HepG2 (cell line): ENCODE measurements around the gene C11orf24. TPM values are rescaled to one million over a fixed set of nuclear protein-coding genes. Genes with fewer than 3 reads are reported as not detected.

Experiments
- ARNT2 ChIP-seq: sonication (generic); formaldehyde crosslinking; IDR thresholded peaks from 2 replicates; pipeline ENCODE4 v1.8.0; 2022; ENCODE audit warnings: mild to moderate bottlenecking, low read depth, missing genetic modification reagents, moderate library complexity
- ATF7-NPFF ChIP-seq: sonication (generic); formaldehyde crosslinking; IDR thresholded peaks from 2 replicates; pipeline ENCODE4 v1.8.1; 2023; ENCODE audit warnings: mild to moderate bottlenecking, low read depth, missing genetic modification reagents, moderate library complexity
- KDM4B ChIP-seq: sonication (generic); formaldehyde crosslinking; IDR thresholded peaks from 2 replicates; pipeline ENCODE4 v1.4.0; 2020; ENCODE audit warnings: missing genetic modification reagents
- KLF6 ChIP-seq: IDR thresholded peaks from 2 replicates; pipeline ENCODE4 v1.8.0; 2016; ENCODE audit warnings: missing biosample characterization, missing genetic modification reagents
- POLR2AphosphoS5 ChIP-seq: IDR thresholded peaks from 2 replicates; pipeline ENCODE4 v1.6.1; 2012; ENCODE audit warnings: low read depth, low read length
- RAD21 ChIP-seq: fragments of 450-650 bp; formaldehyde crosslinking; IDR thresholded peaks from 2 replicates; pipeline ENCODE4 v1.5.0; 2020; ENCODE audit warnings: mild to moderate bottlenecking
- TCF7L2 ChIP-seq: IDR thresholded peaks from 2 replicates; pipeline ENCODE4 v1.6.1; 2011; ENCODE audit warnings: mild to moderate bottlenecking, low read depth, low read length, moderate library complexity
- ZMAT3 ChIP-seq: sonication (generic); formaldehyde crosslinking; conservative IDR thresholded peaks from 2 replicates; pipeline ENCODE4 v1.7.0; 2021; ENCODE audit warnings: missing genetic modification reagents
- ZNF431 ChIP-seq: sonication (generic); formaldehyde crosslinking; IDR thresholded peaks from 2 replicates; pipeline ENCODE4 v1.9.0; 2022; ENCODE audit warnings: missing genetic modification reagents, low read depth, mild to moderate bottlenecking, borderline replicate concordance
- ZNF75D ChIP-seq: sonication (generic); formaldehyde crosslinking; IDR thresholded peaks from 2 replicates; pipeline ENCODE4 v1.8.1; 2023; ENCODE audit warnings: missing genetic modification reagents, mild to moderate bottlenecking, borderline replicate concordance
- polyA plus RNA-seq, 8 experiments: library from polyadenylated mRNA; depleted of rRNA in 3 of 8; stranded (reverse) in 7 of 8; unstranded in 1 of 8; fragments of >200 nt; fragmentation: Illumina TruSeq in 4 of 8; extraction: Trizol in 4 of 8; gene quantifications; 2 replicates each; pipeline versions ENCODE4 v1.2.1 to v1.2.3, GENCODE V29; 2011 to 2016; ENCODE audit warnings: low read depth in 4 of 8, missing spikeins in 1 of 8, mixed read lengths in 1 of 8; ENCODE audit not compliant: insufficient read depth in 1 of 8
- total RNA-seq, 5 experiments: library from RNA; depleted of rRNA; stranded (reverse); fragments of >200 nt; fragmentation: Illumina TruSeq; extraction: Trizol; gene quantifications; 2 replicates each; pipeline ENCODE4 v1.2.3, GENCODE V29; 2016; ENCODE audit warnings: low read depth in 1 of 5
- TF ChIP-seq, protein P1 (sequence below), 2 experiments: sonication (generic) in 1 of 2; formaldehyde crosslinking in 1 of 2; IDR thresholded peaks; 2 replicates each; pipeline versions ENCODE4 v1.6.1 to v1.9.0; 2014 to 2022; ENCODE audit warnings: antibody characterized with exemption in 1 of 2, borderline replicate concordance in 1 of 2, inconsistent platforms in 1 of 2, low read depth in 1 of 2, missing genetic modification reagents in 1 of 2
- TF ChIP-seq, protein P2 (sequence below): sonication (generic); formaldehyde crosslinking; IDR thresholded peaks from one replicate; pipeline ENCODE4 v1.5.1; 2020; ENCODE audit warnings: mild to moderate bottlenecking, missing genetic modification reagents; ENCODE audit errors: not compliant biosample characterization

C11orf24 gene
- total and polyA plus RNA-seq, 2 of the 13 experiments (the other 11 are each of a cell fraction or from before 2014, with no cell fraction given): 52.9 to 55.5 TPM

DNA sequence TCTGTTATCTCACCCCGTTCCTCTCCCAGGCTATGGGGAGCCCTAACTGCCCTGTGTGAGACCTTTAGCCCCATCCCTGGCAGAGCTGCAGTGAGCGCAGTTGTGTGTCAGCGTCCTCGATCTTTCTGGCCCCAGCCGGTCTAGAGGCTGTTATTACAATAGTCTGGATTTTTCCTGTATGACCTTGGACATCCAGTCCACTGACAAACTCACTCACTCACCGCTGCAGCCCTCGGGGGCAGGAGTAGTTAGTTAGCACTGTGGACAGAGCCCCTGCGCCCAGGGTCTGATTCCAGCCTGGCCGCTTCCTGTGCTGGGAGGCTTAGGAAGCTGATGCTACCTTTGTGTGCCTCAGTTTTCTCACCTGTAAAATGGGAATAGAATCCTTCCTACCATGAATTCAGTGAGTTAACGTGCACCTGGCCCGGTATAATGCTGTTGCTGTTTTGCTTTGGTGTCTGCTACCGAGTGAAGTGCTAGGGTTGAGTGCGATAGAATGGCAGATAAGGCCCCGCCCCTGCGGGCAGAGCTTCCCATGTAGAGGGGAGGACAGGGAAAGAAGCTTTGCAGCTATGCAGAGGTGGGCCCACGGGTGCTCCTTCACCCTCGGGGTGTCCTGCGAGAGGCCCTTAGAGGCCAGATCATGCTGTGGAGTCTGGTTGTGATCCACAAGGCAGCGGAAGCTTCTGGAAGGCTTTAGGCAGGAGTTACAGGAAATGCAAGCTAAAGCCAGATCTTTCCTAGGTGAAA, 43.6 kb upstream of the C11orf24 start (continued):
- TF ChIP-seq, protein P1, sequence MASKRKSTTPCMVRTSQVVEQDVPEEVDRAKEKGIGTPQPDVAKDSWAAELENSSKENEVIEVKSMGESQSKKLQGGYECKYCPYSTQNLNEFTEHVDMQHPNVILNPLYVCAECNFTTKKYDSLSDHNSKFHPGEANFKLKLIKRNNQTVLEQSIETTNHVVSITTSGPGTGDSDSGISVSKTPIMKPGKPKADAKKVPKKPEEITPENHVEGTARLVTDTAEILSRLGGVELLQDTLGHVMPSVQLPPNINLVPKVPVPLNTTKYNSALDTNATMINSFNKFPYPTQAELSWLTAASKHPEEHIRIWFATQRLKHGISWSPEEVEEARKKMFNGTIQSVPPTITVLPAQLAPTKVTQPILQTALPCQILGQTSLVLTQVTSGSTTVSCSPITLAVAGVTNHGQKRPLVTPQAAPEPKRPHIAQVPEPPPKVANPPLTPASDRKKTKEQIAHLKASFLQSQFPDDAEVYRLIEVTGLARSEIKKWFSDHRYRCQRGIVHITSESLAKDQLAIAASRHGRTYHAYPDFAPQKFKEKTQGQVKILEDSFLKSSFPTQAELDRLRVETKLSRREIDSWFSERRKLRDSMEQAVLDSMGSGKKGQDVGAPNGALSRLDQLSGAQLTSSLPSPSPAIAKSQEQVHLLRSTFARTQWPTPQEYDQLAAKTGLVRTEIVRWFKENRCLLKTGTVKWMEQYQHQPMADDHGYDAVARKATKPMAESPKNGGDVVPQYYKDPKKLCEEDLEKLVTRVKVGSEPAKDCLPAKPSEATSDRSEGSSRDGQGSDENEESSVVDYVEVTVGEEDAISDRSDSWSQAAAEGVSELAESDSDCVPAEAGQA (IDR thresholded peaks at IDR 0.05; ENCODE audit: low read depth): 0 out of 2 replicates have a peak, but pooled peaks have one; percentile 29
- TF ChIP-seq, protein P1 (CRISPR knock-in tag; IDR thresholded peaks at IDR 0.05; ENCODE audit: borderline replicate concordance): no peak
- TF ChIP-seq POLR2AphosphoS5: peak; percentile 84
- 0 out of 2 replicates have a peak, but pooled peaks have one; percentile 30 for TF ChIP-seq KDM4B (CRISPR knock-in tag)
- no peak for TF ChIP-seq ZMAT3 (CRISPR knock-in tag)
- TF ChIP-seq, protein P2, sequence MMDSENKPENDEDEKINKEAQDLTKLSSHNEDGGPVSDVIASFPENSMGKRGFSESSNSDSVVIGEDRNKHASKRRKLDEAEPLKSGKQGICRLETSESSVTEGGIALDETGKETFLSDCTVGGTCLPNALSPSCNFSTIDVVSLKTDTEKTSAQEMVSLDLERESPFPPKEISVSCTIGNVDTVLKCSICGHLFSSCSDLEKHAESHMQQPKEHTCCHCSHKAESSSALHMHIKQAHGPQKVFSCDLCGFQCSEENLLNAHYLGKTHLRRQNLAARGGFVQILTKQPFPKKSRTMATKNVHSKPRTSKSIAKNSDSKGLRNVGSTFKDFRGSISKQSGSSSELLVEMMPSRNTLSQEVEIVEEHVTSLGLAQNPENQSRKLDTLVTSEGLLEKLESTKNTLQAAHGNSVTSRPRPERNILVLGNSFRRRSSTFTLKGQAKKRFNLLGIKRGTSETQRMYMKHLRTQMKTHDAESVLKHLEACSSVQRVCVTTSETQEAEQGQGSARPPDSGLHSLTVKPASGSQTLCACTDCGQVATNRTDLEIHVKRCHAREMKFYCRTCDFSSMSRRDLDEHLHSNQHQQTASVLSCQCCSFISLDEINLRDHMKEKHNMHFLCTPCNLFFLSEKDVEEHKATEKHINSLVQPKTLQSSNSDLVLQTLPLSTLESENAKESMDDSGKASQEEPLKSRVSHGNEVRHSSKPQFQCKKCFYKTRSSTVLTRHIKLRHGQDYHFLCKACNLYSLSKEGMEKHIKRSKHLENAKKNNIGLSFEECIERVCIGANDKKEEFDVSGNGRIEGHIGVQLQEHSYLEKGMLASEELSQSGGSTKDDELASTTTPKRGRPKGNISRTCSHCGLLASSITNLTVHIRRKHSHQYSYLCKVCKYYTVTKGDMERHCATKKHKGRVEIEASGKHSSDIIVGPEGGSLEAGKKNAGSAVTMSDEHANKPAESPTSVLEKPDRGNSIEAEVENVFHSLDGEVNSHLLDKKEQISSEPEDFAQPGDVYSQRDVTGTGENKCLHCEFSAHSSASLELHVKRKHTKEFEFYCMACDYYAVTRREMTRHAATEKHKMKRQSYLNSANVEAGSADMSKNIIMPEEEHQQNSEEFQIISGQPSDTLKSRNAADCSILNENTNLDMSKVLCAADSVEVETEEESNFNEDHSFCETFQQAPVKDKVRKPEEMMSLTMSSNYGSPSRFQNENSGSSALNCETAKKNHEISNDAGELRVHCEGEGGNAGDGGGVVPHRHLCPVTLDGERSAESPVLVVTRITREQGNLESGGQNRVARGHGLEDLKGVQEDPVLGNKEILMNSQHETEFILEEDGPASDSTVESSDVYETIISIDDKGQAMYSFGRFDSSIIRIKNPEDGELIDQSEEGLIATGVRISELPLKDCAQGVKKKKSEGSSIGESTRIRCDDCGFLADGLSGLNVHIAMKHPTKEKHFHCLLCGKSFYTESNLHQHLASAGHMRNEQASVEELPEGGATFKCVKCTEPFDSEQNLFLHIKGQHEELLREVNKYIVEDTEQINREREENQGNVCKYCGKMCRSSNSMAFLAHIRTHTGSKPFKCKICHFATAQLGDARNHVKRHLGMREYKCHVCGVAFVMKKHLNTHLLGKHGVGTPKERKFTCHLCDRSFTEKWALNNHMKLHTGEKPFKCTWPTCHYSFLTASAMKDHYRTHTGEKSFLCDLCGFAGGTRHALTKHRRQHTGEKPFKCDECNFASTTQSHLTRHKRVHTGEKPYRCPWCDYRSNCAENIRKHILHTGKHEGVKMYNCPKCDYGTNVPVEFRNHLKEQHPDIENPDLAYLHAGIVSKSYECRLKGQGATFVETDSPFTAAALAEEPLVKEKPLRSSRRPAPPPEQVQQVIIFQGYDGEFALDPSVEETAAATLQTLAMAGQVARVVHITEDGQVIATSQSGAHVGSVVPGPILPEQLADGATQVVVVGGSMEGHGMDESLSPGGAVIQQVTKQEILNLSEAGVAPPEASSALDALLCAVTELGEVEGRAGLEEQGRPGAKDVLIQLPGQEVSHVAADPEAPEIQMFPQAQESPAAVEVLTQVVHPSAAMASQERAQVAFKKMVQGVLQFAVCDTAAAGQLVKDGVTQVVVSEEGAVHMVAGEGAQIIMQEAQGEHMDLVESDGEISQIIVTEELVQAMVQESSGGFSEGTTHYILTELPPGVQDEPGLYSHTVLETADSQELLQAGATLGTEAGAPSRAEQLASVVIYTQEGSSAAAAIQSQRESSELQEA (CRISPR knock-in tag): no peak
- peak; percentile 39; the same call in 1 of the 2 replicates for TF ChIP-seq KLF6 (CRISPR knock-in tag)
- TF ChIP-seq ZNF75D (CRISPR knock-in tag): 0 out of 2 replicates have a peak, but pooled peaks have one; percentile 39
- TF ChIP-seq ATF7-NPFF: 0 out of 2 replicates have a peak, but pooled peaks have one; percentile 37
- TF ChIP-seq ARNT2: no peak
- no peak for TF ChIP-seq ZNF431 (CRISPR knock-in tag)
- TF ChIP-seq RAD21 (CRISPR knock-in tag): peak; percentile 49; the same call in 1 of the 2 replicates
- TF ChIP-seq TCF7L2: no peak
